Caco-2 (cell line): ENCODE data around the gene SALL4. TPM values are rescaled to one million over a fixed set of nuclear protein-coding genes. Genes with fewer than 3 reads are reported as not detected.
A peak's percentile ranks its signal among the peaks of the same experiment; 100 is the strongest.

Experiments used
- BruUV-seq: library from RNA; stranded (reverse); fragments of 400-500 nt; replicated peaks from 2 replicates; lab custom pipeline; 2021; lab: Mats Ljungman, UMichigan
- CTCF ChIA-PET: fragments of 300-600 bp; sonication (Branson Sonifier 250); formaldehyde crosslinking; loops from one replicate; lab custom pipeline; 2022; ENCODE audit warnings: antibody characterized with exemption; lab: Charles Lee
- POLR2A ChIA-PET: fragments of 300-600 bp; sonication (Branson Sonifier 250); formaldehyde crosslinking; loops from one replicate; lab custom pipeline; 2022; ENCODE audit warnings: antibody characterized with exemption; lab: Charles Lee
- DNase-seq, 2 experiments: peaks; one replicate each; pipeline versions ENCODE4 v3.0.0 to v3.0.0-alpha.2; 2020 to 2022
- H3K27me3 ChIP-seq: replicated peaks from 2 replicates; pipeline ENCODE4 v1.6.0; 2011; ENCODE audit warnings: low read length; ENCODE audit not compliant: control insufficient read depth, insufficient read depth
- H3K36me3 ChIP-seq: 2 replicates; pipeline ENCODE4 v1.5.1; 2011; ENCODE audit warnings: low read length; ENCODE audit not compliant: control insufficient read depth, insufficient read depth
- H3K4me1 ChIP-seq: fragments of 250-450 bp; sonication (Bioruptor Pico); 2 replicates; pipeline ENCODE4 v1.5.1; 2020; ENCODE audit warnings: mild to moderate bottlenecking
- H3K4me3 ChIP-seq: 2 replicates; pipeline ENCODE4 v1.5.1; 2011; ENCODE audit warnings: low read depth, mild to moderate bottlenecking, control low read depth, low read length
- H3K9me3 ChIP-seq: fragments of 250-450 bp; sonication (Bioruptor Pico); 2 replicates; pipeline ENCODE4 v1.5.1; 2020; ENCODE audit warnings: mild to moderate bottlenecking, moderate library complexity
- H3K27ac Mint-ChIP-seq: one replicate; pipeline ENCODE4 v1.8.0; 2022; ENCODE audit warnings: mixed read lengths; ENCODE audit not compliant: unreplicated experiment
- H3K27me3 Mint-ChIP-seq: one replicate; pipeline ENCODE4 v1.8.0; 2022; ENCODE audit warnings: mixed read lengths; ENCODE audit not compliant: insufficient read depth, unreplicated experiment
- H3K36me3 Mint-ChIP-seq: one replicate; pipeline ENCODE4 v1.8.0; 2022; ENCODE audit warnings: mild to moderate bottlenecking, mixed read lengths; ENCODE audit not compliant: insufficient read depth, unreplicated experiment
- H3K4me1 Mint-ChIP-seq: one replicate; pipeline ENCODE4 v1.8.0; 2022; ENCODE audit warnings: low read depth, mixed read lengths; ENCODE audit not compliant: unreplicated experiment
- H3K4me3 Mint-ChIP-seq: one replicate; pipeline ENCODE4 v1.8.0; 2022; ENCODE audit warnings: mild to moderate bottlenecking, moderate library complexity, mixed read lengths; ENCODE audit not compliant: unreplicated experiment
- H3K9me3 Mint-ChIP-seq: one replicate; pipeline ENCODE4 v1.8.0; 2022; ENCODE audit warnings: mixed read lengths; ENCODE audit not compliant: unreplicated experiment
- CTCF ChIP-seq, 2 experiments: fragments of 200-600 bp in 1 of 2; IDR thresholded peaks; 1 replicate in 1 of 2; 2 replicates in 1 of 2; pipeline versions ENCODE4 v1.5.1 to v1.8.0; 2011 to 2022; ENCODE audit warnings: antibody characterized with exemption in 1 of 2, control low read depth in 1 of 2, inconsistent platforms in 1 of 2, low read depth in 1 of 2, low read length in 1 of 2, mild to moderate bottlenecking in 1 of 2, moderate library complexity in 1 of 2; ENCODE audit not compliant: insufficient read depth in 1 of 2, severe bottlenecking in 1 of 2, unreplicated experiment in 1 of 2
- intact Hi-C: fragments of 100-400 bp; cut with micrococcal nuclease; formaldehyde crosslinking; loops from one replicate; pipeline ENCODE4 v1.10.0; 2022; ENCODE audit not compliant: unreplicated experiment
- total RNA-seq: library from RNA; stranded (reverse); gene quantifications from 2 replicates; pipeline ENCODE4 v1.2.3, GENCODE V29; 2022

The SALL4 gene
- total RNA-seq, 1 experiment from 2014 or later = 75.8 TPM

- peak overlapping the region; percentile 55 for H3K27ac Mint-ChIP-seq
- intact Hi-C loops = no loop called here
Measured at GRCh38 chr20:51750770-51751388, 51.4 kb downstream of the SALL4 start.

DNA sequence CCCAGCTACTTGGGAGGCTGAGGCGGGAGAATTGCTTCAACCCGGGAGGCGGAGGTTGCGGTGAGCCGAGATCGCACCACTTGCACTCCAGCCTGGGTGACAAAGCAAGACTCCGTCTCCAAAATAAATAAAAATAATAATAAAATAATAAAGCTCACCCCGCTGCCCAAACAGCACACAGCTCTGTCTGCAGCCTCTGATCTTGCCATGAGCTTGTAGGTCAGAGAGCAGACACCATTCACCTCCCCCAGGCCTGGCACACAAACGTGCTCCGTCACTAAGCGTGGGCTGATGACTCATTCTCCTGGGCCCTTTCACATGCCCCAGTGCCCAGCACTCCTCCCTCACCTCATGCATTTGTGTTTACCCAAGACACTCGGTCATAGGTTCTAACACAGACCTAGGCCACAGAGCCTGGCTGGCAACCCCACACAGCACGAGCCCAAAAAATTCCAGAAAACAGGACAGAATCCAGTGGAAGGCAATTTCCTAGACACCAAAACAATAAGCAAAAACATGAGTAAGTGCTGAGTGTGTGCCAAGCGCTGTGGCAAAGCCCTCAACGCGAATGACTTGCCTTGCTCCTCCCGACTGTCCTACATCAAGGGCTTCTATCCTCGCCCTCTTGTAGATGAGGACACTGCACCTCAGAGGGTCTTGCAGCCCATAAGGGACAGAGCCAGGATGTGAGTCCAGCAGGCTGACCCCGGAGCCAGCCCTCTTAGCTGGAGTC lies 52.1 kb downstream of the SALL4 start:
- Histone ChIP-seq H3K36me3 (no peaks in the 10 kb centered on the region), H3K27me3 (no peaks in the 10 kb centered on the region), H3K4me1 (peaks cover 43% of the 10 kb centered on the region), H3K9me3 (no peaks in the 10 kb centered on the region), H3K4me3 (no peak overlapping the region)
- BruUV-seq = no TSS peak
- no peak for TF ChIP-seq CTCF (IDR thresholded peaks at IDR 0.05; ENCODE audit: insufficient read depth in 1 of 2, low read depth in 1 of 2, low read length in 1 of 2, severe bottlenecking in 1 of 2, unreplicated experiment in 1 of 2)
- Mint-ChIP-seq H3K9me3 (peaks cover 8% of the 10 kb centered on the region), H3K4me1 (peaks cover 57% of the 10 kb centered on the region), H3K36me3 (peaks cover 26% of the 10 kb centered on the region), H3K27me3 (no peaks in the 10 kb centered on the region), H3K4me3 (no peak overlapping the region), H3K27ac (peak overlapping the region; percentile 55)
- DNase-seq = no peak
- ChIA-PET CTCF (no interaction called here), POLR2A (no interaction called here)
- intact Hi-C loops = no loop called here

More at GRCh38 chr20:51750770-51751388, 51.4 kb downstream of the SALL4 start:
- peaks cover 3% of the 10 kb centered on the region for H3K9me3 Mint-ChIP-seq
- H3K27me3 ChIP-seq = no peaks in the 10 kb centered on the region
- H3K4me1 Mint-ChIP-seq = peaks cover 51% of the 10 kb centered on the region
- no TSS peak for BruUV-seq
- ChIA-PET POLR2A (no interaction called here), CTCF (no interaction called here)
- no peak overlapping the region for H3K4me3 Mint-ChIP-seq
- no peaks in the 10 kb centered on the region for H3K9me3 ChIP-seq
- H3K36me3 Mint-ChIP-seq = peaks cover 23% of the 10 kb centered on the region
- DNase-seq = no peak
- no peaks in the 10 kb centered on the region for H3K36me3 ChIP-seq
- TF ChIP-seq CTCF (IDR thresholded peaks at IDR 0.05; ENCODE audit: insufficient read depth in 1 of 2, low read depth in 1 of 2, low read length in 1 of 2, severe bottlenecking in 1 of 2, unreplicated experiment in 1 of 2) = no peak
- H3K4me1 ChIP-seq = peaks cover 38% of the 10 kb centered on the region
- H3K27me3 Mint-ChIP-seq = no peaks in the 10 kb centered on the region
- H3K4me3 ChIP-seq = no peak overlapping the region

- Mint-ChIP-seq H3K4me3 (no peak overlapping the region), H3K27me3 (no peaks in the 10 kb centered on the region), H3K4me1 (peaks cover 59% of the 10 kb centered on the region), H3K9me3 (peaks cover 8% of the 10 kb centered on the region), H3K27ac (peak overlapping the region; percentile 55), H3K36me3 (peaks cover 31% of the 10 kb centered on the region)
- intact Hi-C loops = no loop called here
- no peaks in the 10 kb centered on the region for H3K9me3 ChIP-seq
- POLR2A ChIA-PET = interaction anchor here (0.6 kb wide), 1 partner anchor 32 kb away, joined by 3 read pairs; no protein-coding TSS in a partner anchor
- no peak for TF ChIP-seq CTCF (IDR thresholded peaks at IDR 0.05; ENCODE audit: insufficient read depth in 1 of 2, low read depth in 1 of 2, low read length in 1 of 2, severe bottlenecking in 1 of 2, unreplicated experiment in 1 of 2)
- H3K4me1 ChIP-seq = peaks cover 48% of the 10 kb centered on the region
- no peaks in the 10 kb centered on the region for H3K36me3 ChIP-seq
- no peak for DNase-seq
- H3K27me3 ChIP-seq = no peaks in the 10 kb centered on the region
- CTCF ChIA-PET = no interaction called here
- BruUV-seq = no TSS peak
- no peak overlapping the region for H3K4me3 ChIP-seq
Measured at GRCh38 chr20:51749674-51750036, 52.7 kb downstream of the SALL4 start.
